ENCODE measurements around the gene PPP1R14C. TPM values are rescaled to one million over a fixed set of nuclear protein-coding genes. Genes with fewer than 3 reads are reported as not detected.

The PPP1R14C gene
- total RNA-seq, 1 donor from 2014 or later: 12.6 TPM

DNA sequence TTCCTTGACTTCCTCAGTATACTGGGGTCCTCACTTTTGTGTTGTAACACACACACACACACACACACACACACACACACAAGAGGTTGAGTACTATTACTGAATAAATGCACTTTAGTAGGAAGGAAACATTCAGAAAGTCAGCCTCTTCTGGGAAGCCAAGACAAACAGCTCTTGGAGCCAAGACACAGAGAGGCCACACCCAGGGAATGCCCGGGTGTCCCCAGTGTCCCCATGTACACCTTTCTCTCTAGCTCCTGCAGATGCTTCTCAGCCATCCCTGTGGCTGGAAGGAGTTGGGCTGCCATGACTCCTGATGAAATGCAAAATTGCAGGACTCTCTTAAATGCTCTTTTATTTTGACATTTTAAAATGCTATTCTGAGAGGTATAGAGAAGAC lies 70.5 kb downstream of the PPP1R14C start:
- Mint-ChIP-seq H3K36me3 (no peaks in the 10 kb centered on the region), H3K4me3 (no peak overlapping the region), H3K4me1 (ENCODE audit: unreplicated experiment) (peaks cover 9% of the 10 kb centered on the region), H3K27me3 (no peaks in the 10 kb centered on the region), H3K9me3 (no peaks in the 10 kb centered on the region), H3K27ac (no peak overlapping the region)
- TF ChIP-seq, protein P1, sequence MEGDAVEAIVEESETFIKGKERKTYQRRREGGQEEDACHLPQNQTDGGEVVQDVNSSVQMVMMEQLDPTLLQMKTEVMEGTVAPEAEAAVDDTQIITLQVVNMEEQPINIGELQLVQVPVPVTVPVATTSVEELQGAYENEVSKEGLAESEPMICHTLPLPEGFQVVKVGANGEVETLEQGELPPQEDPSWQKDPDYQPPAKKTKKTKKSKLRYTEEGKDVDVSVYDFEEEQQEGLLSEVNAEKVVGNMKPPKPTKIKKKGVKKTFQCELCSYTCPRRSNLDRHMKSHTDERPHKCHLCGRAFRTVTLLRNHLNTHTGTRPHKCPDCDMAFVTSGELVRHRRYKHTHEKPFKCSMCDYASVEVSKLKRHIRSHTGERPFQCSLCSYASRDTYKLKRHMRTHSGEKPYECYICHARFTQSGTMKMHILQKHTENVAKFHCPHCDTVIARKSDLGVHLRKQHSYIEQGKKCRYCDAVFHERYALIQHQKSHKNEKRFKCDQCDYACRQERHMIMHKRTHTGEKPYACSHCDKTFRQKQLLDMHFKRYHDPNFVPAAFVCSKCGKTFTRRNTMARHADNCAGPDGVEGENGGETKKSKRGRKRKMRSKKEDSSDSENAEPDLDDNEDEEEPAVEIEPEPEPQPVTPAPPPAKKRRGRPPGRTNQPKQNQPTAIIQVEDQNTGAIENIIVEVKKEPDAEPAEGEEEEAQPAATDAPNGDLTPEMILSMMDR (conservative IDR thresholded peaks at IDR 0.05): no peak
- DNase-seq (ENCODE audit: extremely low spot score, unreplicated experiment): no peak

DNA sequence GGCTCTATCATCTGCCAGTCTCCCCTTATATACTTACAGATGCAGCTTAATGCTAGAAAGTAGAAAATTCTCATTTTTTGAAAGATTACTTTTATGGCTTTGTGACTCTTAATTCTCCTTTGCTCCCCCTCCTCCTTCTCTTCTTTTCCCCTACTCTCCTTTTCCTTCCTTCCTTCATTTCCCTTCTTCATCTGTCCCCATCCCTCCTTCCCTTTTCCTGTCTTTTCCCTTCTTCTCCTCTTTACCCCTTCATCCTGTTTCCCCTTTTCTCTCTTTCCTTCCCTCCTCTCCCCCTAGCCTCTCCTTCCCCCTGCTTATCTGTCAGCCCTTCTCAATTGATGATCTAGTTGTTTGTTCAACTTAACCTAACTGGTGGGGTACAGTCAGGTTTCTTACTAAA lies 71.5 kb downstream of the PPP1R14C start:
- TF ChIP-seq, protein P1 (conservative IDR thresholded peaks at IDR 0.05): no peak
- no peaks in the 10 kb centered on the region for H3K9me3 Mint-ChIP-seq
- H3K27me3 Mint-ChIP-seq: no peaks in the 10 kb centered on the region

DNA sequence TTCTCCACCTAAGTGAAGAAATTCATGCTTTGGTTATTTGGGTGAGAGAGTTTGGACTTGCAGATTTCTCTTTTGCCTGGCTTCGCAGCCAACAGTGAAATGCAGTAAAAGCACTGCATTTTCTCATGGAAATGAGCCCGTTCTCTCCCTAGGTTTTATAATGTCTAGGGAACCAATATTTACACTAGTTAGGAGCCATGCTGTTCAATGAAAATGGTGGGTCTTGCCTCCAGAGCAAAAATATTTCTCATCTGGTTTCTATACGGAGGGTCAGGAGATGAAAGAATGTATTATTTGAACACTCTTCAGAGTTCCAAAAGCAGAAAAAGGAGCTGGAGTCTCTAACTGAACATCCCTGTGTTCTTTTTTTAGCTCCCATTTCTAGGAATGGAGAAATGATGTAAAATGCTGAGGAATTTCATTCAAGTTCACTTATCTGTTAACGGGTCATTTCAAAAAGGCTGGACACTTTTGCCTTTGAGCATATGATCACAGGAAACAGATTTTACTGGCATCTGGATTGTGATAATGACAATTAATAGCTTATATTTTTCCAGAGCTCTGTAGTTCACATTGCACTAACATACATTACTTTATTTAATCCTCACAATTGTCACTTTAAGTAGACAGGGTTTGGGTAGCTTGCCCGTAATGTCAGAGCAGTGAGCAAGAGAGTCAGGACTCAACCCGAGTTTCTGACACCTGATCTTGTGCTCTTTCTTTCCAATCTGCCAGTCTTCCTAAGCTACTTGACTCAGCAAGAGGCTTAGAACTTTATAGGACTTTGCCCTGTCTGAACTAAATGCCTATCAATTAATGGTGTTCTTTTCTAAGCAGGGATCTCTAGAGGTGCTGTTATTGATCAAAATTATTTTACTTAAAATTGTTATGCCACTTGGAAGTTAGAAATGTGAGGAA lies 78.0 kb downstream of the PPP1R14C start:
- H3K4me3 Mint-ChIP-seq: no peak overlapping the region
- no peak for DNase-seq (ENCODE audit: extremely low spot score, unreplicated experiment)
- no peak overlapping the region for H3K27ac Mint-ChIP-seq
- H3K9me3 Mint-ChIP-seq: peaks cover 4% of the 10 kb centered on the region
- TF ChIP-seq, protein P1 (conservative IDR thresholded peaks at IDR 0.05): no peak
- H3K4me1 Mint-ChIP-seq (ENCODE audit: unreplicated experiment): peaks cover 4% of the 10 kb centered on the region
- H3K27me3 Mint-ChIP-seq: no peaks in the 10 kb centered on the region
- no peaks in the 10 kb centered on the region for H3K36me3 Mint-ChIP-seq

More for the DNA sequence above, 71.5 kb downstream of the PPP1R14C start:
- Mint-ChIP-seq H3K4me3 (no peak overlapping the region), H3K4me1 (ENCODE audit: unreplicated experiment) (peaks cover 9% of the 10 kb centered on the region), H3K36me3 (no peaks in the 10 kb centered on the region), H3K27ac (no peak overlapping the region)
- DNase-seq (ENCODE audit: extremely low spot score, unreplicated experiment): no peak

DNA sequence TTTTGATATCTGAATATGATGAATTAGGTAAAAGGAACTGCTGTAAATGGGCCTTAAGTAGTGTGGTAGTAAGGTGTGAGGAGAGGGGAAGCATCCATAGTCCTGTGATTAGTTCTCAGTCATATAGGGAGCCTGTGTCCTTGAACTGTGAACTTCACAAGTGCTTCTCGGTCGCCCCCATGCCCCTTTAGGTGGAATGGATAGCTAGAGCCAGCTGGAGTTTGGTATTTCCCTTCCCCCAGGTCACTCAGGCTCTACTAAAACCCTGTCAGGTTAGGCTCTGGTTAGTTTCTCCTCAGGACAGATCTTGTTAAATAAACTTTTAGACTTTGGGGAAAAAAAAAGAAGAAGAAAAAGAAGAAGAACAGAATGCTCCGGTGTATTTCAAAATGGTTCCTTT lies 82.0 kb downstream of the PPP1R14C start:
- Mint-ChIP-seq H3K4me1 (ENCODE audit: unreplicated experiment) (peaks cover 8% of the 10 kb centered on the region), H3K27me3 (no peaks in the 10 kb centered on the region), H3K4me3 (no peak overlapping the region), H3K9me3 (peaks cover 4% of the 10 kb centered on the region), H3K36me3 (no peaks in the 10 kb centered on the region), H3K27ac (no peak overlapping the region)
- no peak for DNase-seq (ENCODE audit: extremely low spot score, unreplicated experiment)
- TF ChIP-seq, protein P1 (conservative IDR thresholded peaks at IDR 0.05): no peak

DNA sequence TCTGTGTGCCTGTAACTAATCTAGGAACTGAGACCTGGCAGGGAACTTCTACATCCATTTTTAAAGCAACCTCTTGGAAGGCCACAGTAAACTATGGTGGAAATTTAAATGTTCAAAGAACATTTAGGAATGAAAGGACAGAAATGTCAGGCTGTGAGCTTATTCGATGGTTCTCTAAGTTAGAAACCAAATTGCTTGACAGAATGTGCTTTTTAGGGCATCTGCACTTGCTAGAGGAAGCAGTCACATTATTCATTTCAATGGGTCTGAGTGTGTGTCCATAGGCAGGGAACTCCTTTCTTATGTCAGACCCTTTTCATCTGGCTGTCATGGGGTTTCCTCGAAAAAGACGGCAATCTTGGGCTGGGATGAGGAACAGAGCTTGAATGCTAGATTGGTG lies 84.4 kb downstream of the PPP1R14C start:
- Mint-ChIP-seq H3K4me3 (no peak overlapping the region), H3K27ac (no peak overlapping the region), H3K27me3 (no peaks in the 10 kb centered on the region), H3K36me3 (no peaks in the 10 kb centered on the region), H3K9me3 (peaks cover 4% of the 10 kb centered on the region), H3K4me1 (ENCODE audit: unreplicated experiment) (peaks cover 12% of the 10 kb centered on the region)
- no peak for DNase-seq (ENCODE audit: extremely low spot score, unreplicated experiment)
- TF ChIP-seq, protein P1 (conservative IDR thresholded peaks at IDR 0.05): no peak

All from type B pancreatic cell (in vitro differentiated cells).